HepG2 (cell line): ENCODE measurements around the gene IFT43. TPM values are rescaled to one million over a fixed set of nuclear protein-coding genes. Genes with fewer than 3 reads are reported as not detected.

Experiments
- ATAC-seq: fragments of 200-7000 bp; cut with Tn5 transposase; 3 replicates; pipeline ENCODE4 v1.9.1; 2020; ENCODE audit warnings: mild to moderate bottlenecking, moderate library complexity
- BruUV-seq: library from RNA; stranded (reverse); fragments of 400-500 nt; replicated peaks from 2 replicates; lab custom pipeline; 2021; lab: Mats Ljungman, UMichigan
- CTCF ChIA-PET: fragments of 300-600 bp; formaldehyde crosslinking; extraction: SDS; loops from one replicate; lab custom pipeline; 2021; ENCODE audit warnings: low total read pairs, inconsistent platforms, low intra/inter-chr PET ratio; lab: Yijun Ruan, JAX
- POLR2A ChIA-PET: fragments of 350-600 bp; sonication (Branson Sonifier 250); formaldehyde crosslinking; loops from one replicate; lab custom pipeline; 2020; ENCODE audit warnings: antibody characterized with exemption, inconsistent platforms; lab: Yijun Ruan, JAX
- DNase-seq: peaks from one replicate; pipeline ENCODE4 v3.0.0-alpha.2; 2015; ENCODE audit warnings: low spot score
- FAIRE-seq: peaks from 3 replicates; lab custom pipeline; 2011; peaks lifted over from hg19 to GRCh38; lab: Jason Lieb, UNC
- H2AFZ ChIP-seq: one replicate; pipeline ENCODE4 v1.6.1; 2011; ENCODE audit warnings: low read length, inconsistent platforms
- H3K27ac ChIP-seq: fragments of 300-600 bp; 3 replicates; pipeline ENCODE4 v1.8.0; 2011; ENCODE audit warnings: mixed run types, mild to moderate bottlenecking, mixed read lengths, low read length, inconsistent platforms; ENCODE audit not compliant: insufficient read depth; ENCODE audit errors: extremely low read length
- H3K27me3 ChIP-seq, 2 experiments: fragments of 200-600 bp in 1 of 2; 2 replicates in 1 of 2; 3 replicates in 1 of 2; pipeline versions ENCODE4 v1.6.0 to v1.8.0; 2011; ENCODE audit warnings: low read length in 2 of 2, mild to moderate bottlenecking in 2 of 2, moderate library complexity in 2 of 2, inconsistent platforms in 1 of 2; ENCODE audit not compliant: insufficient read depth in 2 of 2, control insufficient read depth in 1 of 2
- H3K36me3 ChIP-seq, 2 experiments: fragments of 200-600 bp in 1 of 2; replicated peaks in 1 of 2; 2 replicates in 1 of 2; 3 replicates in 1 of 2; pipeline versions ENCODE4 v1.5.1 to v1.8.0; 2011; ENCODE audit warnings: low read length in 2 of 2, inconsistent platforms in 1 of 2; ENCODE audit not compliant: insufficient read depth in 2 of 2, control insufficient read depth in 1 of 2
- H3K4me1 ChIP-seq: 2 replicates; pipeline ENCODE4 v1.5.1; 2012; ENCODE audit warnings: low read length, inconsistent platforms; ENCODE audit not compliant: insufficient read depth
- H3K4me2 ChIP-seq: 2 replicates; pipeline ENCODE4 v1.6.0; 2011; ENCODE audit warnings: low read depth, low read length, inconsistent platforms
- H3K4me3 ChIP-seq, 3 experiments: fragments of 200-600 bp in 1 of 3; sonication (generic), shearing (Covaris generic) in 1 of 3; replicated peaks in 1 of 3; 2 replicates each; pipeline ENCODE4 v1.5.1; 2011 to 2016; ENCODE audit warnings: low read length in 3 of 3, inconsistent platforms in 2 of 3, low read depth in 2 of 3, mild to moderate bottlenecking in 2 of 3, control low read depth in 1 of 3, mixed read lengths in 1 of 3; ENCODE audit not compliant: insufficient read depth in 1 of 3
- H3K79me2 ChIP-seq: one replicate; pipeline ENCODE4 v1.6.1; 2011; ENCODE audit warnings: low read length, inconsistent platforms; ENCODE audit not compliant: insufficient read depth
- H3K9ac ChIP-seq: 2 replicates; pipeline ENCODE4 v1.6.0; 2011; ENCODE audit warnings: mild to moderate bottlenecking, low read depth, low read length, inconsistent platforms; ENCODE audit not compliant: insufficient read depth
- H3K9me3 ChIP-seq: 2 replicates; pipeline ENCODE4 v1.5.1; 2012; ENCODE audit warnings: mild to moderate bottlenecking, low read length
- H4K20me1 ChIP-seq: 2 replicates; pipeline ENCODE4 v1.6.0; 2011; ENCODE audit warnings: inconsistent platforms, mild to moderate bottlenecking, low read length, moderate library complexity; ENCODE audit not compliant: insufficient read depth
- ARNTL ChIP-seq: sonication (generic); formaldehyde crosslinking; IDR thresholded peaks from 2 replicates; pipeline ENCODE4 v1.4.0; 2020; ENCODE audit warnings: mild to moderate bottlenecking, missing genetic modification reagents
- ATF7 ChIP-seq, 2 experiments: fragments of 450-650 bp in 1 of 2; sonication (generic) in 1 of 2; formaldehyde crosslinking in 1 of 2; IDR thresholded peaks; 2 replicates each; pipeline versions ENCODE4 v1.4.0 to v1.6.1; 2016 to 2020; ENCODE audit warnings: antibody characterized with exemption in 1 of 2, mild to moderate bottlenecking in 1 of 2, missing genetic modification reagents in 1 of 2
- ATRX ChIP-seq: sonication (generic); formaldehyde crosslinking; IDR thresholded peaks from 2 replicates; pipeline ENCODE4 v1.4.0; 2020; ENCODE audit warnings: missing genetic modification reagents, borderline replicate concordance
- ELF1 ChIP-seq: sonication (generic); formaldehyde crosslinking; IDR thresholded peaks from 2 replicates; pipeline ENCODE4 v1.4.0; 2020; ENCODE audit warnings: missing genetic modification reagents
- MXI1 ChIP-seq: IDR thresholded peaks from 3 replicates; pipeline ENCODE4 v1.6.1; 2012; ENCODE audit warnings: low read depth, low read length, inconsistent platforms, borderline replicate concordance
- PAWR ChIP-seq: sonication (generic); formaldehyde crosslinking; IDR thresholded peaks from 2 replicates; pipeline ENCODE4 v1.4.0; 2020; ENCODE audit warnings: missing genetic modification reagents, mild to moderate bottlenecking, borderline replicate concordance
- TOE1 ChIP-seq: sonication (generic); formaldehyde crosslinking; IDR thresholded peaks from 2 replicates; pipeline ENCODE4 v1.4.0; 2020; ENCODE audit warnings: mild to moderate bottlenecking, missing genetic modification reagents
- ZBTB7A ChIP-seq: sonication (generic); formaldehyde crosslinking; IDR thresholded peaks from 2 replicates; pipeline ENCODE4 v1.8.0; 2022; ENCODE audit warnings: mild to moderate bottlenecking, missing genetic modification reagents
- ZNF577 ChIP-seq: sonication (generic); formaldehyde crosslinking; IDR thresholded peaks from 2 replicates; pipeline ENCODE4 v1.4.0; 2020; ENCODE audit warnings: mild to moderate bottlenecking, low read depth, missing genetic modification reagents, borderline replicate concordance
- WGBS: methylation state at CpG from one replicate; pipeline ENCODE4 v1.1.6; 2017; ENCODE audit warnings: low lambda C conversion rate; 5-methylcytosine and 5-hydroxymethylcytosine counted together
- in situ Hi-C: cut with HindIII; loops from 2 replicates; pipeline ENCODE4 v1.10.0; 2017; ENCODE audit warnings: low pct_unique_long_range_greater_than_20kb; ENCODE audit not compliant: extremely low pct_ligation_motif_present
- intact Hi-C: fragments of 100-400 bp; cut with micrococcal nuclease; formaldehyde crosslinking; loops from one replicate; pipeline ENCODE4 v1.10.0; 2022; ENCODE audit not compliant: unreplicated experiment
- polyA plus RNA-seq, 8 experiments: library from polyadenylated mRNA; depleted of rRNA in 3 of 8; stranded (reverse) in 7 of 8; unstranded in 1 of 8; fragments of >200 nt; fragmentation: Illumina TruSeq in 4 of 8; extraction: Trizol in 4 of 8; gene quantifications; 2 replicates each; pipeline versions ENCODE4 v1.2.1 to v1.2.3, GENCODE V29; 2011 to 2016; ENCODE audit warnings: low read depth in 4 of 8, missing spikeins in 1 of 8, mixed read lengths in 1 of 8; ENCODE audit not compliant: insufficient read depth in 1 of 8
- total RNA-seq, 5 experiments: library from RNA; depleted of rRNA; stranded (reverse); fragments of >200 nt; fragmentation: Illumina TruSeq; extraction: Trizol; gene quantifications; 2 replicates each; pipeline ENCODE4 v1.2.3, GENCODE V29; 2016; ENCODE audit warnings: low read depth in 1 of 5
- TF ChIP-seq, protein P1 (sequence below): sonication (generic); formaldehyde crosslinking; IDR thresholded peaks from 2 replicates; pipeline ENCODE4 v1.4.0; 2020; ENCODE audit warnings: missing genetic modification reagents, borderline replicate concordance
- TF ChIP-seq, protein P2 (sequence below): IDR thresholded peaks from 2 replicates; pipeline ENCODE4 v1.6.1; 2016; ENCODE audit warnings: mild to moderate bottlenecking, missing biosample characterization, missing genetic modification reagents
- TF ChIP-seq, protein P3 (sequence below): sonication (generic); formaldehyde crosslinking; IDR thresholded peaks from 2 replicates; pipeline ENCODE4 v1.4.0; 2020; ENCODE audit warnings: mild to moderate bottlenecking, low read depth, missing genetic modification reagents
- TF ChIP-seq, protein P4 (sequence below): sonication (generic); formaldehyde crosslinking; IDR thresholded peaks from 2 replicates; pipeline ENCODE4 v1.4.0; 2020; ENCODE audit warnings: mild to moderate bottlenecking, missing genetic modification reagents

Gene IFT43
- total and polyA plus RNA-seq, 2 of the 13 experiments (the other 11 are each of a cell fraction or from before 2014, with no cell fraction given): 0.15 to 0.55 TPM

DNA sequence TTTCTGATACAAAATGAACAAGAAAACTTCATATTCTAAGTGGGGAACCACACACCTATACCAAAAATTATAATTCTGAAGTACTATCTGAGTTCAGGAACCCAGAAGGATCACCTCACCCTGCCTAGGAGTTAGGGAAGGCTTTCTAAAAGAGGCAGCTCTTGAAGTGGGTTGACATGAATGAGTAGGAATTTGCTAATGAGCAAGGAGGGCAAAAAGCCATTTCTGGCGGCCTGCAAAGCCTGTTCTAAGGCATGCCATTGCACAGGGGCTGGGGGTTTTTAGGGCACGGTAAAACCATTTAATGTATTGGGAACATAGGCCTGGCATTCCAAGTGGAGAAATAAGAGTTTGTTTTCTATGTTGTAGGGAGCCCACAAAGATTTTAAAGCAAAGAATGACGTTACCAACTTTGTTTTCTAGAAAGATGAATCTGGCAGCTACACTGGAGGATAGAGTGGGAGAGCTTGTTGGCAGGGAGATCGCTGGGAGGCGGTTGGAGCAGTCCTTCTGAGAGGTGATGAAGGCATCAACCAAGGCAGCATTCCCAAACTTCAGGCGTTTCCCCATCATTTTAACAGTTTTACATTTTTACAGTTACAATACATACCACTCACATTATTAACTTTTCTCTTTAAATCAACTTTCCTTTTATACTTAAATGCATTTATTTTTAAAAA, 14.1 kb downstream of the IFT43 start (continued):
- TF ChIP-seq ATRX: no peak
- TF ChIP-seq ZNF577 (CRISPR knock-in tag): no peak
- TF ChIP-seq ARNTL (CRISPR knock-in tag): no peak
- TF ChIP-seq, protein P1, sequence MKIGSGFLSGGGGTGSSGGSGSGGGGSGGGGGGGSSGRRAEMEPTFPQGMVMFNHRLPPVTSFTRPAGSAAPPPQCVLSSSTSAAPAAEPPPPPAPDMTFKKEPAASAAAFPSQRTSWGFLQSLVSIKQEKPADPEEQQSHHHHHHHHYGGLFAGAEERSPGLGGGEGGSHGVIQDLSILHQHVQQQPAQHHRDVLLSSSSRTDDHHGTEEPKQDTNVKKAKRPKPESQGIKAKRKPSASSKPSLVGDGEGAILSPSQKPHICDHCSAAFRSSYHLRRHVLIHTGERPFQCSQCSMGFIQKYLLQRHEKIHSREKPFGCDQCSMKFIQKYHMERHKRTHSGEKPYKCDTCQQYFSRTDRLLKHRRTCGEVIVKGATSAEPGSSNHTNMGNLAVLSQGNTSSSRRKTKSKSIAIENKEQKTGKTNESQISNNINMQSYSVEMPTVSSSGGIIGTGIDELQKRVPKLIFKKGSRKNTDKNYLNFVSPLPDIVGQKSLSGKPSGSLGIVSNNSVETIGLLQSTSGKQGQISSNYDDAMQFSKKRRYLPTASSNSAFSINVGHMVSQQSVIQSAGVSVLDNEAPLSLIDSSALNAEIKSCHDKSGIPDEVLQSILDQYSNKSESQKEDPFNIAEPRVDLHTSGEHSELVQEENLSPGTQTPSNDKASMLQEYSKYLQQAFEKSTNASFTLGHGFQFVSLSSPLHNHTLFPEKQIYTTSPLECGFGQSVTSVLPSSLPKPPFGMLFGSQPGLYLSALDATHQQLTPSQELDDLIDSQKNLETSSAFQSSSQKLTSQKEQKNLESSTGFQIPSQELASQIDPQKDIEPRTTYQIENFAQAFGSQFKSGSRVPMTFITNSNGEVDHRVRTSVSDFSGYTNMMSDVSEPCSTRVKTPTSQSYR: no peak
- TF ChIP-seq, protein P2, sequence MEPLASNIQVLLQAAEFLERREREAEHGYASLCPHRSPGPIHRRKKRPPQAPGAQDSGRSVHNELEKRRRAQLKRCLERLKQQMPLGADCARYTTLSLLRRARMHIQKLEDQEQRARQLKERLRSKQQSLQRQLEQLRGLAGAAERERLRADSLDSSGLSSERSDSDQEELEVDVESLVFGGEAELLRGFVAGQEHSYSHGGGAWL (CRISPR knock-in tag): no peak
- TF ChIP-seq, all 625 proteins: peak for 0

DNA sequence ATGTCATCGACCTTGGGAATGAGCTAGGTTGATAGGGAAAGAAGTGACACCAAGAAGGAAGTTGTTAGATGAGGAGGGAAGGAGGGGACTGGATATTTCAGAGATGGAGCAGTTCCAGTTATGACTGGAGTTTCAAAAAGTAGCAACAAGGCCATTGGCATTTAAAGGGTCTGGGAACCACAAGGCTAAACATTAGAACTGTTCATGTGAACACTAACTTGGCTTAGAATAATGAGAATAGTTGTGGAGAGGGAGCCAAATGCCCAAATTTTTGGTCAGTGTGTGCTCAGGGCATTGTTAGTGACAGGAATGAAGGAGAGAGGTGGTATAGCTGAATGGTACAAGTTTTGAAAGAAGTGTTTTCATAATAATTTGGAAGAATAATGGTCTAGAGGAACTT, 16.8 kb downstream of the IFT43 start:
- H3K9ac ChIP-seq: no peak overlapping the region
- no peak for ATAC-seq
- H3K4me2 ChIP-seq: no peak overlapping the region
- no TSS peak for BruUV-seq
- no peak for DNase-seq
- H3K36me3 ChIP-seq: no peaks in the 10 kb centered on the region
- no peaks in the 10 kb centered on the region for H3K4me1 ChIP-seq
- TF ChIP-seq TOE1 (CRISPR knock-in tag): no peak
- TF ChIP-seq MXI1: no peak
- TF ChIP-seq ZBTB7A (CRISPR knock-in tag): no peak
- TF ChIP-seq, protein P3, sequence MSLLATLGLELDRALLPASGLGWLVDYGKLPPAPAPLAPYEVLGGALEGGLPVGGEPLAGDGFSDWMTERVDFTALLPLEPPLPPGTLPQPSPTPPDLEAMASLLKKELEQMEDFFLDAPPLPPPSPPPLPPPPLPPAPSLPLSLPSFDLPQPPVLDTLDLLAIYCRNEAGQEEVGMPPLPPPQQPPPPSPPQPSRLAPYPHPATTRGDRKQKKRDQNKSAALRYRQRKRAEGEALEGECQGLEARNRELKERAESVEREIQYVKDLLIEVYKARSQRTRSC: no peak
- peak; percentile 86 for TF ChIP-seq ATF7 (IDR thresholded peaks at IDR 0.05)
- TF ChIP-seq ATF7 (CRISPR knock-in tag; IDR thresholded peaks at IDR 0.05): no peak
- TF ChIP-seq PAWR: no peak
- TF ChIP-seq, protein P4, sequence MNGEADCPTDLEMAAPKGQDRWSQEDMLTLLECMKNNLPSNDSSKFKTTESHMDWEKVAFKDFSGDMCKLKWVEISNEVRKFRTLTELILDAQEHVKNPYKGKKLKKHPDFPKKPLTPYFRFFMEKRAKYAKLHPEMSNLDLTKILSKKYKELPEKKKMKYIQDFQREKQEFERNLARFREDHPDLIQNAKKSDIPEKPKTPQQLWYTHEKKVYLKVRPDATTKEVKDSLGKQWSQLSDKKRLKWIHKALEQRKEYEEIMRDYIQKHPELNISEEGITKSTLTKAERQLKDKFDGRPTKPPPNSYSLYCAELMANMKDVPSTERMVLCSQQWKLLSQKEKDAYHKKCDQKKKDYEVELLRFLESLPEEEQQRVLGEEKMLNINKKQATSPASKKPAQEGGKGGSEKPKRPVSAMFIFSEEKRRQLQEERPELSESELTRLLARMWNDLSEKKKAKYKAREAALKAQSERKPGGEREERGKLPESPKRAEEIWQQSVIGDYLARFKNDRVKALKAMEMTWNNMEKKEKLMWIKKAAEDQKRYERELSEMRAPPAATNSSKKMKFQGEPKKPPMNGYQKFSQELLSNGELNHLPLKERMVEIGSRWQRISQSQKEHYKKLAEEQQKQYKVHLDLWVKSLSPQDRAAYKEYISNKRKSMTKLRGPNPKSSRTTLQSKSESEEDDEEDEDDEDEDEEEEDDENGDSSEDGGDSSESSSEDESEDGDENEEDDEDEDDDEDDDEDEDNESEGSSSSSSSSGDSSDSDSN (CRISPR knock-in tag): no peak
- no peak for TF ChIP-seq ELF1
- TF ChIP-seq, all 625 proteins: peak for 1
- H3K4me3 ChIP-seq: no peak overlapping the region
- WGBS: 0% methylated on average over 1 of the region's 1 CpG
- intact Hi-C loops: no loop called here
- H3K27ac ChIP-seq: no peak overlapping the region
- in situ Hi-C loops: no loop called here
- ChIA-PET POLR2A (no interaction called here), CTCF (no interaction called here)
- no peaks in the 10 kb centered on the region for H4K20me1 ChIP-seq
- H3K27me3 ChIP-seq: no peaks in the 10 kb centered on the region; a peak in 1 of 5 replicates
- no peaks in the 10 kb centered on the region for H3K79me2 ChIP-seq
- FAIRE-seq: no peak
- H3K9me3 ChIP-seq: no peaks in the 10 kb centered on the region
- no peak overlapping the region for H2AFZ ChIP-seq
